K562 (cell line): ENCODE data around the gene ABITRAM. TPM values are rescaled to one million over a fixed set of nuclear protein-coding genes. Genes with fewer than 3 reads are reported as not detected.

Experiments used
- ATAC-seq: fragments of 200-7000 bp; cut with Tn5 transposase; 3 replicates; pipeline ENCODE4 v1.9.1; 2020; ENCODE audit warnings: moderate library complexity
- BruUV-seq: library from RNA; stranded (reverse); fragments of 400-500 nt; replicated peaks from 2 replicates; lab custom pipeline; 2021; lab: Mats Ljungman, UMichigan
- CTCF ChIA-PET: fragments of 300-600 bp; formaldehyde crosslinking; extraction: SDS; loops from one replicate; lab custom pipeline; 2021; ENCODE audit warnings: low intra/inter-chr PET ratio; lab: Yijun Ruan, JAX
- POLR2A ChIA-PET: fragments of 300-600, 350-650 bp; sonication (Branson Sonifier 250); formaldehyde crosslinking; extraction: SDS; loops from one replicate; lab custom pipeline; 2021; ENCODE audit warnings: antibody characterized with exemption, inconsistent platforms; lab: Yijun Ruan, JAX
- DNase-seq, 4 experiments: peaks; one replicate each; pipeline versions ENCODE4 v3.0.0 to v3.0.0-alpha.2; 2011 to 2018; ENCODE audit warnings: low spot score in 3 of 4, mixed read lengths in 3 of 4; ENCODE audit errors: extremely low read depth in 1 of 4
- FAIRE-seq: peaks from 2 replicates; lab custom pipeline; 2011; peaks lifted over from hg19 to GRCh38; lab: Jason Lieb, UNC
- H2AFZ ChIP-seq: 2 replicates; pipeline ENCODE4 v1.6.0; 2011; ENCODE audit warnings: low read depth, low read length, control low read depth, inconsistent platforms
- H3K27ac ChIP-seq: fragments of 200-600 bp; 3 replicates; pipeline ENCODE4 v1.8.0; 2011; ENCODE audit warnings: low read depth, mild to moderate bottlenecking, control low read depth, inconsistent platforms, low read length, moderate library complexity, mixed read lengths; ENCODE audit errors: extremely low read depth
- H3K27me3 ChIP-seq, 2 experiments: fragments of 300-600 bp in 1 of 2; 2 replicates in 1 of 2; 3 replicates in 1 of 2; pipeline versions ENCODE4 v1.6.0 to v1.8.0; 2011; ENCODE audit warnings: inconsistent platforms in 2 of 2, low read length in 2 of 2, mild to moderate bottlenecking in 1 of 2, mixed read lengths in 1 of 2, moderate library complexity in 1 of 2; ENCODE audit not compliant: control insufficient read depth in 2 of 2, insufficient read depth in 2 of 2
- H3K36me3 ChIP-seq: fragments of 300-600 bp; 3 replicates; pipeline ENCODE4 v1.8.0; 2011; ENCODE audit warnings: mild to moderate bottlenecking, low read length, inconsistent platforms; ENCODE audit not compliant: control insufficient read depth, insufficient read depth
- H3K4me1 ChIP-seq, 2 experiments: fragments of 200-600 bp in 1 of 2; replicated peaks in 1 of 2; 2 replicates in 1 of 2; 3 replicates in 1 of 2; pipeline versions ENCODE4 v1.5.1 to v1.8.0; 2011; ENCODE audit warnings: inconsistent platforms in 2 of 2, low read length in 2 of 2, mild to moderate bottlenecking in 1 of 2, mixed read lengths in 1 of 2, moderate library complexity in 1 of 2; ENCODE audit not compliant: control insufficient read depth in 2 of 2, insufficient read depth in 2 of 2
- H3K4me2 ChIP-seq: 2 replicates; pipeline ENCODE4 v1.6.1; 2011; ENCODE audit warnings: low read length, control low read depth, inconsistent platforms, mixed read lengths; ENCODE audit not compliant: insufficient read depth
- H3K4me3 ChIP-seq: fragments of 200-600 bp; sonication (generic), shearing (Covaris generic); 2 replicates; pipeline ENCODE4 v1.5.1; 2016; ENCODE audit warnings: control low read depth, inconsistent platforms
- H3K79me2 ChIP-seq: fragments of 200-600 bp; 3 replicates; pipeline ENCODE4 v1.8.0; 2011; ENCODE audit warnings: low read length, inconsistent platforms; ENCODE audit not compliant: control insufficient read depth, insufficient read depth
- H3K9ac ChIP-seq, 2 experiments: 2 replicates each; pipeline versions ENCODE4 v1.6.0 to v1.6.1; 2011; ENCODE audit warnings: low read depth in 2 of 2, low read length in 2 of 2, control low read depth in 1 of 2, inconsistent platforms in 1 of 2, mild to moderate bottlenecking in 1 of 2, mixed read lengths in 1 of 2; ENCODE audit not compliant: insufficient read depth in 1 of 2
- H3K9me1 ChIP-seq: one replicate; pipeline ENCODE4 v1.6.0; 2011; ENCODE audit warnings: inconsistent platforms, mild to moderate bottlenecking, low read length, moderate library complexity; ENCODE audit not compliant: control insufficient read depth, insufficient read depth
- H3K9me3 ChIP-seq: replicated peaks from 2 replicates; pipeline ENCODE4 v1.5.1; 2011; ENCODE audit warnings: low read depth, low read length, inconsistent platforms; ENCODE audit not compliant: control insufficient read depth, insufficient read depth
- H4K20me1 ChIP-seq: replicated peaks from 2 replicates; pipeline ENCODE4 v1.6.1; 2011; ENCODE audit warnings: low read length, inconsistent platforms, mixed read lengths; ENCODE audit not compliant: control insufficient read depth, insufficient read depth
- CAMTA2 ChIP-seq: fragments of 250-450 bp; sonication (Bioruptor Pico); conservative IDR thresholded peaks from 2 replicates; pipeline ENCODE4 v1.5.1; 2022
- CBX2 ChIP-seq: fragments of 200-600 bp; sonication (generic); IDR thresholded peaks from one replicate; pipeline ENCODE4 v1.6.1; 2012; ENCODE audit warnings: mild to moderate bottlenecking, low read length, inconsistent platforms; ENCODE audit not compliant: insufficient read depth, poor library complexity, severe bottlenecking
- CREM ChIP-seq: IDR thresholded peaks from 2 replicates; pipeline ENCODE4 v1.6.1; 2014; ENCODE audit warnings: antibody characterized with exemption, low read depth
- MCM3 ChIP-seq: fragments of 450-650 bp; IDR thresholded peaks from 2 replicates; pipeline ENCODE4 v1.6.1; 2016
- PBX2 ChIP-seq, 2 experiments: IDR thresholded peaks in 1 of 2; conservative IDR thresholded peaks in 1 of 2; 2 replicates each; pipeline ENCODE4 v1.6.1; 2016; ENCODE audit warnings: low read depth in 2 of 2, mild to moderate bottlenecking in 1 of 2, missing compliant biosample characterization in 1 of 2, missing genetic modification characterization in 1 of 2, moderate library complexity in 1 of 2
- ZNF263 ChIP-seq: sonication (generic); formaldehyde crosslinking; IDR thresholded peaks from 2 replicates; pipeline ENCODE4 v1.8.0; 2022; ENCODE audit warnings: mild to moderate bottlenecking, missing genetic modification reagents, borderline replicate concordance
- ZNF740 ChIP-seq, 3 experiments: fragments of 200-800 bp in 1 of 3; sonication (Bioruptor generic) in 1 of 3; sonication (generic) in 1 of 3; formaldehyde crosslinking in 1 of 3; IDR thresholded peaks; 2 replicates each; pipeline versions ENCODE4 v1.6.1 to v1.8.0; 2016 to 2022; ENCODE audit warnings: mild to moderate bottlenecking in 2 of 3, missing compliant biosample characterization in 2 of 3, missing genetic modification characterization in 2 of 3, missing genetic modification reagents in 1 of 3
- WGBS: fragments of 100-300 bp; shearing (Covaris generic); methylation state at CpG from one replicate; pipeline ENCODE4 v1.1.6; 2016; ENCODE audit warnings: low coverage, mixed read lengths; ENCODE audit not compliant: insufficient coverage; ENCODE audit errors: missing lambda C conversion rate; 5-methylcytosine and 5-hydroxymethylcytosine counted together
- in situ Hi-C: fragments of 300-500 bp; cut with MboI; formaldehyde crosslinking; loops from 4 replicates; pipeline ENCODE4 v1.15.0; 2018; ENCODE audit warnings: inconsistent platforms, mixed read lengths
- intact Hi-C: fragments of 100-400 bp; cut with micrococcal nuclease; formaldehyde crosslinking; loops from 2 replicates; pipeline ENCODE4 v1.14.2; 2022
- polyA plus RNA-seq, 8 experiments: library from polyadenylated mRNA; depleted of rRNA in 4 of 8; stranded (reverse) in 5 of 8; unstranded in 3 of 8; fragments of >200 nt; fragmentation: Nextera tagmentation in 2 of 8; fragmentation: Illumina TruSeq in 1 of 8; extraction: Ambion mirVana in 2 of 8; extraction: Trizol in 1 of 8; gene quantifications; 2 replicates each; pipeline versions ENCODE4 v1.2.1 to v1.2.3, GENCODE V29; 2011 to 2014; ENCODE audit warnings: inconsistent platforms in 1 of 8, missing spikeins in 1 of 8
- total RNA-seq, 7 experiments: library from RNA; depleted of rRNA in 6 of 7; stranded (reverse); fragments of >200 nt in 6 of 7; fragmentation: Illumina TruSeq in 2 of 7; extraction: Trizol in 2 of 7; gene quantifications; 2 replicates each; pipeline versions ENCODE4 v1.2.1 to v1.2.3, GENCODE V29; 2011 to 2021; ENCODE audit warnings: low replicate concordance in 1 of 7

The ABITRAM gene
- total and polyA plus RNA-seq, 9 of the 15 experiments (the other 6 are each of a cell fraction or from before 2014, with no cell fraction given): 8.9 to 47.6 (median 28.4) TPM

GRCh38 chr9:108956022-108956630 is 21.9 kb downstream of the ABITRAM start:
- Histone ChIP-seq H4K20me1 (no peaks in the 10 kb centered on the region), H3K4me3 (no peak overlapping the region), H3K9me1 (no peaks in the 10 kb centered on the region), H3K9me3 (no peaks in the 10 kb centered on the region), H3K4me1 (peaks cover 0 to 5% of the 10 kb centered on the region in 2 experiments; a peak in 3 of 5 replicates), H3K4me2 (no peak overlapping the region), H3K27ac (no peak overlapping the region), H3K36me3 (peaks cover 14% of the 10 kb centered on the region), H3K9ac (no peak overlapping the region), H3K27me3 (no peaks in the 10 kb centered on the region), H3K79me2 (no peaks in the 10 kb centered on the region), H2AFZ (no peak overlapping the region)
- no peak for DNase-seq
- POLR2A ChIA-PET: interaction anchor here (0.6 to 1.1 kb wide), 3 partner anchors 14 to 224 kb away, joined by 3 to 5 read pairs (median 3); no protein-coding TSS in a partner anchor
- no TSS peak for BruUV-seq
- WGBS: 59% methylated on average over 4 of the region's 4 CpGs
- intact Hi-C loops (no loop called here), in situ Hi-C loops (no loop called here)
- no peak for ATAC-seq
- FAIRE-seq: no peak
- TF ChIP-seq ZNF740 (CRISPR knock-in tag; IDR thresholded peaks at IDR 0.05) (no peak), ZNF740 (tag; IDR thresholded peaks at IDR 0.05) (no peak), PBX2 (CRISPR knock-in tag; IDR thresholded peaks at IDR 0.05; ENCODE audit: low read depth) (no peak), PBX2 (tag; conservative IDR thresholded peaks at IDR 0.05; ENCODE audit: low read depth) (peak; percentile 43), CAMTA2 (no peak), ZNF263 (CRISPR knock-in tag) (no peak), CBX2 (no peak), CREM (no peak), MCM3 (no peak)
- CTCF ChIA-PET: no interaction called here
